ENCODE results near the gene COL1A1. TPM values are rescaled to one million over a fixed set of nuclear protein-coding genes. Genes with fewer than 3 reads are reported as not detected.

The COL1A1 gene
- polyA plus RNA-seq, 1 of the 3 experiments (the other 2 are of a cell fraction), result 1,461 TPM

DNA sequence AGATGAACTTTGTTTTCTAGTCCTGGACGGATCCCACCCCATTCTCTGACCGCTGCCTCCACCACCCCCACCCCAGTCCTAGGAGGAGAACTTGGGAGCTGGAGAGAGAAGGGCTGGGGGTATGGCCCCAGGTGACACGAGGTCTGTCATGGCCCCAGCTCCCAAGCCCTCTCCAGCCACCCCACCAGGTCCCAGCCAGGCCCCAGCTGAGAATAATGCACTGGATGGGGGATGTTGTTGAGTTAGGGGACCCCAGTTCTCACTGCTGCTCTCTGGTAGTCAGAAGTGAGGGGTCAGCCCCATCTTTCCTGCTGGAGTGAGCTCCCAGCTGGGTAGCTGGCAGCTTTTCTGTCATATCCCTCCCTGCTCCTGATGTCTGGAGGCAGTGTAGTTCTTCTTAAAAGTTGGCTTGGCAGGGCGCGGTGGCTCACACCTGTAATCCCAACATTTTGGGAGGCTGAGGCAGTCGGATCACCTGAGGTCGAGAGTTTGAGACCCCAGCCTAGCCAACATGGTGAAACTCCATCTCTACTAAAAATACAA, 4.6 kb upstream of the COL1A1 start:
- Histone ChIP-seq H3K79me2 (ENCODE audit: insufficient read depth) (peaks cover 25% of the 10 kb centered on the region), H2AFZ (ENCODE audit: low read depth) (no peak overlapping the region), H3K4me3 (ENCODE audit: low read depth in 2 of 2, low read length in 1 of 2) (no peak overlapping the region), H3K27me3 (ENCODE audit: insufficient read depth) (no peaks in the 10 kb centered on the region), H3K9ac (no peak overlapping the region; the same call in 1 of the 2 replicates), H3K9me3 (no peaks in the 10 kb centered on the region), H3K9me2 (no peaks in the 10 kb centered on the region), H3K36me3 (replicated peaks in 1 of 2; ENCODE audit: control insufficient read depth in 1 of 2, insufficient read depth in 2 of 2, low read length in 1 of 2) (peaks cover 0 to 3% of the 10 kb centered on the region in 2 experiments), H3K4me1 (ENCODE audit: control insufficient read depth in 1 of 2, insufficient read depth in 2 of 2, low read depth in 1 of 2, low read length in 1 of 2) (peaks cover 60 to 79% of the 10 kb centered on the region in 2 experiments), H3K27ac (ENCODE audit: low read depth in 2 of 2, low read length in 1 of 2) (peak overlapping the region; percentile 18 to 100), H3K4me2 (peak overlapping the region; percentile 89; the same call in 1 of the 2 replicates), H3F3A (replicated peaks; ENCODE audit: insufficient read depth) (peaks cover 53% of the 10 kb centered on the region), H4K20me1 (ENCODE audit: insufficient read depth) (peaks cover 3% of the 10 kb centered on the region)
- no peak for DNase-seq
- TF ChIP-seq RAD21 (IDR thresholded peaks at IDR 0.05; ENCODE audit: low read length) (no peak), RXRA (IDR thresholded peaks at IDR 0.05; ENCODE audit: borderline replicate concordance, low read depth) (no peak)
- 89% methylated on average over 7 of the region's 7 CpGs for WGBS (ENCODE audit: low lambda C conversion rate)
- CTCF ChIA-PET, result interaction anchor here (0.7 to 25.6 kb wide), 6 partner anchors 14 to 192 kb away, joined by 3 to 2150 read pairs (median 8); partner anchors contain the start of genes SGCA and TMEM92
- POLR2A ChIA-PET, result interaction anchor here (2.0 kb wide), 1 partner anchor 28 kb away, joined by 6 read pairs; no protein-coding TSS in a partner anchor

GRCh38 chr17:50205111-50205962, 3.9 kb upstream of the COL1A1 start:
- peaks cover 32% of the 10 kb centered on the region for H3K79me2 ChIP-seq (ENCODE audit: insufficient read depth)
- DNase-seq, result no peak
- H3K4me2 ChIP-seq, result peak overlapping the region; percentile 89
- H3K9ac ChIP-seq, result peak overlapping the region; percentile 57; the same call in 1 of the 2 replicates
- no peaks in the 10 kb centered on the region for H3K9me3 ChIP-seq
- no peaks in the 10 kb centered on the region for H3K9me2 ChIP-seq
- H4K20me1 ChIP-seq (ENCODE audit: insufficient read depth), result peaks cover 10% of the 10 kb centered on the region
- no peak for TF ChIP-seq TCF12 (IDR thresholded peaks at IDR 0.05)
- no peak for TF ChIP-seq RCOR1 (IDR thresholded peaks at IDR 0.05; ENCODE audit: low read length)
- no peak for TF ChIP-seq ELF1 (IDR thresholded peaks at IDR 0.05)
- TF ChIP-seq FOXJ3 (CRISPR knock-in tag; IDR thresholded peaks at IDR 0.05), result no peak
- no peak for TF ChIP-seq YY1 (IDR thresholded peaks at IDR 0.05; ENCODE audit: low read depth)
- TF ChIP-seq GATA2 (CRISPR knock-in tag; IDR thresholded peaks at IDR 0.05), result no peak
- H3K4me3 ChIP-seq (ENCODE audit: low read depth in 2 of 2, low read length in 1 of 2), result no peak overlapping the region
- H3K36me3 ChIP-seq (replicated peaks in 1 of 2; ENCODE audit: control insufficient read depth in 1 of 2, insufficient read depth in 2 of 2, low read length in 1 of 2), result peaks cover 0 to 5% of the 10 kb centered on the region in 2 experiments
- peak overlapping the region; percentile 18 to 100 for H3K27ac ChIP-seq (ENCODE audit: low read depth in 2 of 2, low read length in 1 of 2)
- H3K4me1 ChIP-seq (ENCODE audit: control insufficient read depth in 1 of 2, insufficient read depth in 2 of 2, low read depth in 1 of 2, low read length in 1 of 2), result peaks cover 56 to 72% of the 10 kb centered on the region in 2 experiments
- ChIA-PET CTCF (interaction anchor here (0.7 to 25.6 kb wide), 7 partner anchors 9 to 192 kb away, joined by 3 to 2150 read pairs (median 4); partner anchors contain the start of genes SGCA and TMEM92), POLR2A (no interaction called here)
- peaks cover 59% of the 10 kb centered on the region for H3F3A ChIP-seq (replicated peaks; ENCODE audit: insufficient read depth)
- 72% methylated on average over 10 of the region's 10 CpGs for WGBS (ENCODE audit: low lambda C conversion rate)
- H3K27me3 ChIP-seq (ENCODE audit: insufficient read depth), result no peaks in the 10 kb centered on the region
- no peak overlapping the region for H2AFZ ChIP-seq (ENCODE audit: low read depth)

DNA sequence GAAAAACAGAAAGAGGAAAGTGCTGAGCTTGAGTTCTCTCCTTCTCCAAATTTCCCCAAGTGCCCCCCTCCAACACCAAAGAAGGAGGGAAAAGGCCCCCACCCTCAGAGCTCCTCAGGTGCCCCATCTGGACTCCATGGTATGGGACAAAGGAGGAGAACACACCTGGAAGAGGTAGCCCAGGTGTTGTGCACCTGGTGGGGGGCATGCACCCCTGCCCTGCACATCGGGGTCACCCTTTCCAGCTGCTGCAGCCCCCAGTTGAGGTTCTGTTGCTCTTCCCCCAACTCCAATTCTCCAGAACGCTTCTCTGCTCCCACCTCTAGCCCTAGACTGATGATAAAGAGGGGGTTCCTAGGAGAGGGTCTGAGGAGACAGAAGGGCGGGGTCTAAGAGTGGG, 3.0 kb upstream of the COL1A1 start:
- no peaks in the 10 kb centered on the region for H3K9me3 ChIP-seq
- no peak overlapping the region for H2AFZ ChIP-seq (ENCODE audit: low read depth)
- H3K27me3 ChIP-seq (ENCODE audit: insufficient read depth), result no peaks in the 10 kb centered on the region
- peaks cover 41% of the 10 kb centered on the region for H3K79me2 ChIP-seq (ENCODE audit: insufficient read depth)
- WGBS (ENCODE audit: low lambda C conversion rate), result 84% methylated on average over 3 of the region's 3 CpGs
- H3K9ac ChIP-seq, result peak overlapping the region; percentile 57; the same call in 1 of the 2 replicates
- H3K4me2 ChIP-seq, result peak overlapping the region; percentile 89
- peak overlapping the region; percentile 76 to 100; a peak in 3 of 4 replicates for H3K27ac ChIP-seq (ENCODE audit: low read depth in 2 of 2, low read length in 1 of 2)
- peaks cover 56 to 67% of the 10 kb centered on the region in 2 experiments for H3K4me1 ChIP-seq (ENCODE audit: control insufficient read depth in 1 of 2, insufficient read depth in 2 of 2, low read depth in 1 of 2, low read length in 1 of 2)
- H3F3A ChIP-seq (replicated peaks; ENCODE audit: insufficient read depth), result peaks cover 54% of the 10 kb centered on the region
- POLR2A ChIA-PET, result no interaction called here
- H4K20me1 ChIP-seq (ENCODE audit: insufficient read depth), result peaks cover 19% of the 10 kb centered on the region
- H3K36me3 ChIP-seq (replicated peaks in 1 of 2; ENCODE audit: control insufficient read depth in 1 of 2, insufficient read depth in 2 of 2, low read length in 1 of 2), result peaks cover 0 to 5% of the 10 kb centered on the region in 2 experiments
- CTCF ChIA-PET, result interaction anchor here (0.8 to 25.6 kb wide), 10 partner anchors 8 to 110 kb away, joined by 3 to 2150 read pairs (median 5); partner anchors contain the start of genes SGCA and TMEM92
- no peaks in the 10 kb centered on the region for H3K9me2 ChIP-seq
- H3K4me3 ChIP-seq (ENCODE audit: low read depth in 2 of 2, low read length in 1 of 2), result no peak overlapping the region
- DNase-seq, result no peak
- TF ChIP-seq SMC3 (IDR thresholded peaks at IDR 0.05; ENCODE audit: low read depth, low read length), result no peak
- no peak for TF ChIP-seq CTCF (IDR thresholded peaks at IDR 0.05)
- no peak for TF ChIP-seq RCOR1 (IDR thresholded peaks at IDR 0.05; ENCODE audit: low read length)
- TF ChIP-seq, protein P1, sequence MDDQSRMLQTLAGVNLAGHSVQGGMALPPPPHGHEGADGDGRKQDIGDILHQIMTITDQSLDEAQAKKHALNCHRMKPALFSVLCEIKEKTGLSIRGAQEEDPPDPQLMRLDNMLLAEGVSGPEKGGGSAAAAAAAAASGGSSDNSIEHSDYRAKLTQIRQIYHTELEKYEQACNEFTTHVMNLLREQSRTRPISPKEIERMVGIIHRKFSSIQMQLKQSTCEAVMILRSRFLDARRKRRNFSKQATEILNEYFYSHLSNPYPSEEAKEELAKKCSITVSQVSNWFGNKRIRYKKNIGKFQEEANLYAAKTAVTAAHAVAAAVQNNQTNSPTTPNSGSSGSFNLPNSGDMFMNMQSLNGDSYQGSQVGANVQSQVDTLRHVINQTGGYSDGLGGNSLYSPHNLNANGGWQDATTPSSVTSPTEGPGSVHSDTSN (IDR thresholded peaks at IDR 0.05), result no peak
- no peak for TF ChIP-seq FOXJ3 (CRISPR knock-in tag; IDR thresholded peaks at IDR 0.05)
- TF ChIP-seq USF2 (IDR thresholded peaks at IDR 0.05; ENCODE audit: borderline replicate concordance, low read depth, low read length), result no peak
- no peak for TF ChIP-seq SIN3A (IDR thresholded peaks at IDR 0.05; ENCODE audit: borderline replicate concordance, low read depth, low read length)
- no peak for TF ChIP-seq EZH2phosphoT487 (IDR thresholded peaks at IDR 0.05; ENCODE audit: borderline replicate concordance, low read depth)
- no peak for TF ChIP-seq POLR2AphosphoS5 (IDR thresholded peaks at IDR 0.05; ENCODE audit: low read depth, low read length)
- TF ChIP-seq FOSL2 (IDR thresholded peaks at IDR 0.05; ENCODE audit: borderline replicate concordance, low read depth), result no peak
